Epithelial cell of prostate (primary cell): Measurements from ENCODE around the gene NIT2.
"Not testable (repeated sequence)": the region's sequence is repeated elsewhere in the genome, so short reads cannot be mapped to it uniquely, and the experiment has no call there.

Experiments
- DNase-seq: peaks from one replicate; pipeline ENCODE4 v3.0.0-alpha.2; 2011; ENCODE audit warnings: low read depth, low spot score
- H3K27ac ChIP-seq: fragments of 450-650 bp; 2 replicates; pipeline ENCODE4 v1.5.1; 2017; ENCODE audit warnings: mild to moderate bottlenecking

Gene NIT2

DNA sequence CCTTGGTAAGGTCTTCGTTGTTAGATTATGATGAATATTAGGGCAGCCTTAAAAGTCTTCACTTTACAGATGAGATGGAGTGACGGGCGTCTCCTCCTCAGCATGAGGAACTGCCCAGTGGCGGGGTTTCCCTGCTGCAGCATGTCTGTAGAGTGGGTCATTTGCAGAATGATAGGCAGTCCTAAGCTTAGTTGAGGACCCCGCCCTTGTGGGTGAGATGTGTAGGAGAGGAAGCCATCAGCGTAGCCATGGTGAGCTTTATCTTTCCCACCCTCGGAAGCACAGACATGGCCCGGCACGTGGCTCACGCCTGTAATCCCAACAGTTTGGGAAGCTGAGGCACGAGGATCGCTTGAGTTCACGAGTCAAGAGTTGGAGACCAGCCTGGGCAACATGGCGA lies 877 bp downstream of the NIT2 start:
- peak overlapping the region; percentile 51 for H3K27ac ChIP-seq
- DNase-seq: no peak

DNA sequence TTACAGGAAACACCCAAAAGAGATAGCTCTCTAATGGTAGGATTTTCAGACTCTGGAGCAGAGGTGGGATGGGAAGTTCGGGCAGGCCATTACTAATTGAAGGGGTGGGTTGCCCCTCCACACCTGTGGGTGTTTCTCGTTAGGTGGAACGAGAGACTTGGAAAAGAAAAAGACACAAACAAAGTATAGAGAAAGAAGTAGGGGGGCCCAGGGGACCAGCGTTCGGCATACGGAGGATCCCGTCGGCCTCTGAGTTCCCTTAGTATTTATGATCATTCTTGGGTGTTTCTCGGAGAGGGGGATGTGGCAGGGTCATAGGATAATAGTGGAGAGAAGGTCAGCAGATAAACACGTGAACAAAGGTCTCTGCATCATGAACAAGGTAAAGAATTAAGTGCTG lies 1.7 kb downstream of the NIT2 start:
- not testable (repeated sequence) for H3K27ac ChIP-seq, DNase-seq

DNA sequence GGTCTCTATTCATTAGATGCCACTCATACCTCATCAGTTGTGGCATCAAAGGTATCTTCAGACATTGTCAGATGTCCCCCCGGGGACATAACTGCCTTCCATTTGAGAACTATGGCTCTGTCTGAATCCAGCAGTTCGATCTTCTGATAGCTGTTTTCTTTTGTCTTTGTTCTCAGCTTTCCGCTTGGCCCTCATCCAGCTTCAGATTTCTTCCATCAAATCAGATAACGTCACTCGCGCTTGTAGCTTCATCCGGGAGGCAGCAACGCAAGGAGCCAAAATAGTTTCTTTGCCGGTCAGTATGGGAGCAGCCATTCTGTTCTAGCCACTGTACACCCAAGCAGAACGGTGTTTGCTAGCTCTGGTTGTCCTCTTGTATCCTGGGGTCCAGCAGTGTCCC lies 4.4 kb downstream of the NIT2 start:
- DNase-seq: no peak
- no peak overlapping the region for H3K27ac ChIP-seq

DNA sequence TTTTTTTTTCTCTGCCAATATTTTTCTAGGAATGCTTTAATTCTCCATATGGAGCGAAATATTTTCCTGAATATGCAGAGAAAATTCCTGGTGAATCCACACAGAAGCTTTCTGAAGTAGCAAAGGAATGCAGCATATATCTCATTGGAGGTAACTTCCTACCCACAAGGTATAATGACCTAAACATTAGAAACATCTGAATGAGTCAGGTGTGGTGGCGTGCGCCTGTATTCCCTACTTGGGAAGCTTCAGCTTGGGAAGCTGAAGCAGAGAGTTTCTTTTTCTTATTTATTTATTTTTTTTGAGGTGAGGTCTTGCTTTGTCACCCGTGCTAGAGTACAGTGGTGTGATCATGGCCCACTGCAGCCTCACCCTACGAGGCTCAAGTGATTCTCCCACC lies 5.2 kb downstream of the NIT2 start:
- DNase-seq: no peak
- no peak overlapping the region for H3K27ac ChIP-seq

DNA sequence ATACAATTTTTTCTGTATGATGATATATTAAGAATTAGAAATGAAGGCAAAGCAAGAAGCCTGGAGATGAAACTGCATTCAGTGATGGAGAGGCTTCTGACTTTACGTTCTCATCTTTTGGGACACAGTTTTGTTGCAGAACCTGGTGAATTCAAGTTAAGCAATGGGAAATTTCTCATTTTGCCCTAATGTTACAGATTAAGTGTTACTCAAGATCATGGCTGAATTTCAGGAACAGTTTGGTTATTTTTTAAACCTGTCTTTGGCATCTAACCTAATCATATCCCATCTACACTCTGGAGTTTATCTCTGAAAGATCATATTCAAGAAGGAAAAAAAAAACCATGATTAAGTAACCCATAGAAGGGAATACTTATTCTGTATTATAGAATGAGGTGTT lies 6.0 kb downstream of the NIT2 start:
- no peak overlapping the region for H3K27ac ChIP-seq
- no peak for DNase-seq

DNA sequence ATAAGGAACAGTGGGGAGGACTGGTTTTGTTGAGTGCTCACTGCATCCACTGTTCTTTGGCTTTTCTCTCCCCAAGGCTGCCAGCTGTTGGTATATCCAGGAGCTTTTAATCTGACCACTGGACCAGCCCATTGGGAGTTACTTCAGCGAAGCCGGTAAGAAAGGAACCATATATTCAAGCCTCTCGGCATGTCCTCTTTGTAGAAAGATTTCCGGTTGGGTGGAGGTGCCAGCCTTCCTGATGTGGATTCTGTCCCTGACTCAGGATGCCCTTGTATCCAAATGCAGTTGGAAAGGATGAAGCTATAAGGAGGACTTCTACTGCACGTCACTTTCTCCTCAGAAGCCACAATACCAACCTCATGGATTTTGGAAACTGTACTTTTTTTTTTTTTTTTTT lies 14.2 kb downstream of the NIT2 start:
- DNase-seq: no peak
- no peak overlapping the region for H3K27ac ChIP-seq

DNA sequence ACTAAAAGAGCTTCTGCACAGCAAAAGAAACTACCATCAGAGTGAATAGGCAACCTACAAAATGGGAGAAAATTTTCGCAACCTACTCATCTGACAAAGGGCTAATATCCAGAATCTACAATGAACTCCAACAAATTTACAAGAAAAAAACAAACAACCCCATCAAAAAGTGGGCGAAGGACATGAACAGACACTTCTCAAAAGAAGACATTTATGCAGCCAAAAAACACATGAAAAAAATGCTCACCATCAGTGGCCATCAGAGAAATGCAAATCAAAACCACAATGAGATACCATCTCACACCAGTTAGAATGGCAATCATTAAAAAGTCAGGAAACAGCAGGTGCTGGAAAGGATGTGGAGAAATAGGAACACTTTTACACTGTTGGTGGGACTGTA lies 17.2 kb downstream of the NIT2 start:
- DNase-seq: not testable (repeated sequence)
- H3K27ac ChIP-seq: peak overlapping the region; percentile 49

DNA sequence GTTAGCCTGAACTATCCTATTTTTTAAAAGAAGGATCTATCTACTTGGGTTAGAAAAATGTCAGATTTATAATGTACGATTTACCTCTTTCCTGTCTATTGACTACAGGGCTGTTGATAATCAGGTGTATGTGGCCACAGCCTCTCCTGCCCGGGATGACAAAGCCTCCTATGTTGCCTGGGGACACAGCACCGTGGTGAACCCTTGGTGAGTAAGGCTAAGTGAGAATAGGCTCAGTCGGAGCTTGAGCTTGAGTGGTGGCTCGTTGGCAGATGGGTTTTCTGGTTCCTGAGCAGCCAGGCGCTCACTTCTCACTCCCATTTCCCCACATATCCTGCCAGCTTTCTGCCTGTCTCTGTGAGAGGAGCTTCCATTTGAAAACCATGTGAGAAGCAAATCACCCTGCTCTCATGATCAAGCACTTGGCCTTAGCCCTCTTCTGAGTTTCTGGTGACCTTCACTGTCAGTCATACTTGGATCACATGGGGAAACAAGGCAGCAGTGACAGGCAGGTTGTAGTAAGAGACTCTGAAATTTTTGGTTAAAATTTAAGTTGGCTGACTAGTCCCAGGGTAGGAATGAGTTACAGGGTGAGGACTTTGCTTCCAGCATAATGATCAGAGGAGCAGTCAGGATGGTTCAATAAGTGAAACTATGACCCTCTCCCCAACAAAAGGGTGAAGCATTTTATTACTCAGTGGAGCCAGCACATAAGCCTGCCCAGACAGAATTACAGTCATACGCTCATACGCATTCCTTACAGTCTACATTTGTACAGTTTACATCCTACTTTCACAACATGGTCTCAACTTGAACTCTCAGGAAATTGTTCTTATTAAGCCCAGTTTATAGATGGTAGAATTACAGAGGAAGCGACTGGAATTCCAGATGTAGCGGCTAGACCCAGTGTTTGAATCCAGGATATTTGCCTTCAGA lies 18.0 kb downstream of the NIT2 start:
- peak; percentile 51 for DNase-seq
- peak overlapping the region; percentile 49 for H3K27ac ChIP-seq

DNA sequence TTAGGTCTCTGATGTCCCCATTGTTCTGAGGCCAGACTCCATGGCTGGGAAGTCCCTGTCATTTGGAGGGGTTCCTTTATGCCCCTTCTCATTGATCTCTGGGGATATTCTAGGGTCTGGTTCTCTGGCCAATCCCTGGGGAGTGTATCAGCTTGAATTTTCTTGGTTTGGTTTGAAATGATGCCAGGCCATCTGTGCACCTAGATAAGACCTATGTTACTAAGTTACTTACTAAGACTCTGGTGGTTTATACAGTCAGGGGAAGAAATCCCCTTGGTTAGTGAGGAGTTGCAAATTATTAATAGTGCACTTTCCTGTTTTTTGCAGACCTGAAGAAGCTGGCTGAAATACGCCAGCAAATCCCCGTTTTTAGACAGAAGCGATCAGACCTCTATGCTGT lies 20.3 kb downstream of the NIT2 start:
- H3K27ac ChIP-seq: no peak overlapping the region
- no peak for DNase-seq

DNA sequence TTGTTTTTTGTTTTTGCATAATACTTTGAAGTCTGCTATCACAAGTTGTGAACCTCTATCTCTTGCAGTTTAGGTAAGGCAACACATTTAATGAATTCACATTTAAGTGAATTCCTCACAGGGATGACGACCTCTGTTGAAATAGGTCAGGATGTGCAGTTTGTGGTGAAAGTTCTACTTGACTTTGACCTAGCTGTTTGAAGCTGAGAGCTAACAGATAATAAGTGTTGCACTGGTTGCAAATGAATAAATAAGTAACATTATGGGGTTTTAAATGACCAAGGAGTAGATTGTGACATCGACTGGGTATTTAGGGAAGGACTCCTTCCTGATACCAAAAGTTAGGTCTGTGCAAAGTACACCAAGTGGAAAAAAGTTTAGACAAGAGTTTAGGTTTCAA lies 23.9 kb downstream of the NIT2 start:
- no peak overlapping the region for H3K27ac ChIP-seq
- no peak for DNase-seq

DNA sequence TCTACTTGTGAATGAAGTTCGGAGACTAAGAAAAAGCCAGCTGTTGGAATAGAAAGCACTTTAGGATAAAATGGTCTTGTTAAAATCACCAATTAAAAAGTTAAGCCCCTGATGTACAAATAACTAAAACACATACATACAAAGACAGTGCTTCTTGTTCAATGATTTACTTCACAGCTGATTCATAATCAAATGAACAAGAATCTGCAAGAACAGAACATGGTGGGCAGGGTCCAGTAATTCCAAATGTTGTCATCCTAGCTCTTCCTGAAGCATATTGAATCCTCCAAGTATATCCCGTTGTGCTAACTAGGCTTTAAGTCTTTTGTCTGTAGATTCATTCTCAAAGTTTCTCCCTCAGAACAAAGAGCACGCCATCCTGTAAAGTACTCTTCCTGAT lies 24.5 kb downstream of the NIT2 start:
- H3K27ac ChIP-seq: no peak overlapping the region
- no peak for DNase-seq

DNA sequence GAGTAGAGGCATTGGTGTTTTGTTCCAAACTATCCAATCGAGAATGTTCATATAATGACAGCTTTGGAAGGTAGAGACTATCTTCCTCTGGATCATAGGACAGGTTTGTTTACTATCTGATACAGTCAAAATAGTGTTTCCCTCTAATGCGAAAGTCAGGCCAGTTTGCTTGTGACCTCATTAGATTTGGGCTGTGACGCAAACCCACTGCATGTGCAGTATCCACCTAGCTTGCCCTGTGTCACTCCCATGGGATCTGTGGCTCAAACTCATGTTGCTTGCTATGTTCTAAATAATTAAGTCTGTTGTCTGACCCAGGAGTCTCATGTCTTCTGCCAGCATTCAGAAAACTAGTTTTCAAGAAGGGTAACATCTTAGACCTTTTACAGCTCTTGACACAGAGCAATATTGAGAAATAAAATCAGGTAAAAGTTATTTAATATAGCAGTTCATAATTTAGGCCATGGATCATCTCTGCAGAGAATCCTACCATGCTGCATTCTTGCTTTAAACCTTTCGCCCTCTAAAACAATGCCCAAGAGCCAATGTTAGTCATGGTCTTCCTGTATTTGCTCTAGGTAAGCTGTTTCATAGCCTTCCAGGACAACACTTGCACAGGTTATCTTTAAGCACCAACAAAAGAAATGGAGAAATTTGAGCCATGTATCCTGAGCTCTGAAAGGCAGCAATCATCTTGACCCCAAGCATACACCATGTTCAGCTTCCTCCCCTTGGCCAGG lies 26.4 kb downstream of the NIT2 start:
- peak overlapping the region; percentile 1 for H3K27ac ChIP-seq
- no peak for DNase-seq

DNA sequence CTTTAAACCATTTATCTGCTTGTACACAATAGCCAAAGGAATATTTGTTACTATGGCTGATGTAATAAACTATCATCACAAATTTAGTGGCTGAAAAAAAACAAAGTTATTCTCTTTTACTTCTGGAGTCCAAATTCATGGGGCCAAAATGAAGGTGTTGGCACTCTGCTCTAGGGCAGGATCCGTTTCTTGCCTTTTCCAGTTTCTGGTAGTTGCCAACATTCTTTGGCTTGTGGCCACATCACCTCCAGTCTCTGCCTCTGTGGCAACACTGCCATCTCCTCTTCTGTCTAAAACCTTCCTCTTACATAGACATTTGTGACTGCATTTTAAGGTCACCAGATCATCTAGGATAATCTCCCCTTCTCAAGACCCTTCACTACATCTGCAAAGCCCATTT lies 27.3 kb downstream of the NIT2 start:
- no peak overlapping the region for H3K27ac ChIP-seq
- DNase-seq: no peak

DNA sequence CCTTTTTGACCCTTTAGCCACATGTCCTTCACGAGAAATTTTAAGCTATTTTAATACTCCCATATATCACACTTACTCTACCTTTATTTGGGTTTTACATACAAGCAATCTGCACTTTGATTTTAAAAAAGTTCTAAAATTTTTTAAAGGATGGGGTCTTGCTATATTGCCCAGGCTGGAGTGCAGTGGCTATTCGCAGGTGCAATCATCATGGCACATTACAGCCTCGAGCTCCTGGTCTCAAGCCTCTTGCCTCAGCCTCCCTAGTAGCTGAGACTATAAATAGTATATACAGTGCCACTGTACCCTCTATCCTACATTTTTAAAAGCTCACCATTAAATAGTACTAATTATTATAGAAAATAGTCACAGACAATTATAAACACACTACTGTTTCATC lies 29.9 kb downstream of the NIT2 start:
- H3K27ac ChIP-seq: no peak overlapping the region
- DNase-seq: no peak

DNA sequence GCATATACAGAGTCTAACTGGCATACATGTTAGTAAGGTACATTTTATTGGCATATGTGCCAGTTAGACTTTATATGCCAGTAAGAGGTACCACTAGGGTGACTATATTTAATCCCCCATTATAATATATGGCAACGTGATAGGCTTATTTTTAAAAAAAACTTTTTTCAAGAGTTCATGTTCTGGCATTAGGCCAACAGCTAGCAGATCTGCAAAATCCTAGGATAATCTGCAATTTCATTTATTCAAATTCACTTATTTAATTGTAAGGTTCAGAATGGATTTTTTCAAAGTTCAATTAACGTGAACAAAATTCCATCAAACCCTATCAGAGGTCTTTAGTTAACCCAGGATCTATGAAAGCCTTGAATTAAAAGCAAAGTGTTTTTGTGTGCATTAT lies 31.9 kb downstream of the NIT2 start:
- H3K27ac ChIP-seq: no peak overlapping the region
- no peak for DNase-seq

DNA sequence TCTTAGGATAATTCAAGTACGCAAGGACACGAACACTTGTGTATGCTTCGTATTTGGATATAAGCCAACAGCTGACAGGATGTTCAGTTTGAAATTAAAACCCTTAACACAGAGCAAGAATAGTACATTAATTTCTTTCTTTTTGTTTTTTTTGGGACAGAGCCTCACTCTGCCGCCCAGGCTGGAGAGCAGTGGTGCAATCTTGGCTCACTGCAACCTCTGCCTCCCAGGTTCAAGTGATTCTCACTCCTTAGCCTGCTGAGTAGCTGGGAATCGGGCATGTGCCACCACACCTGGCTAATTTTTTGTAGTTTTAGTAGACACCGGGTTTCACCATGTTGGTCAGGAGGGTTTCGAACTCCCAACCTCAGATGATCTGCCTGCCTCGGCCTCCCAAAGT lies 33.9 kb downstream of the NIT2 start:
- DNase-seq: no peak
- H3K27ac ChIP-seq: no peak overlapping the region

DNA sequence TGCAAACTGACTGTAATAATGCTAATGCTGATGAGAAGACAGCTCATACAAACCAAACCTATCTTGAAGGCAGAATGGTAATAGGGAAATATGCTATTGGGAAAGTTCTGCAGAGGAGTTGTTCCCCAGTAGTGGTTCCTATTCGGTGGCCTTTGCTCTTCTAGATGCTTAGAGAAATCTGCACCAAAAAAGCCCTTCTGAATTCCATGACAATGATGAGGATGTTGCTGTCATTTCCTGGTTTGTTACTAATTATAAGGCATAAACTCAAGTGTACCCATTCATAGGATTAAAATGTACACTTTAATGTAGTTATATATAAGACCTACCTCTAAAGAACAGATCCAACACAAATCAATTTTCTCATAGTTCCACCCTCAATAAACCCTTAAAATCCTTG lies 36.2 kb downstream of the NIT2 start:
- no peak for DNase-seq
- H3K27ac ChIP-seq: no peak overlapping the region

DNA sequence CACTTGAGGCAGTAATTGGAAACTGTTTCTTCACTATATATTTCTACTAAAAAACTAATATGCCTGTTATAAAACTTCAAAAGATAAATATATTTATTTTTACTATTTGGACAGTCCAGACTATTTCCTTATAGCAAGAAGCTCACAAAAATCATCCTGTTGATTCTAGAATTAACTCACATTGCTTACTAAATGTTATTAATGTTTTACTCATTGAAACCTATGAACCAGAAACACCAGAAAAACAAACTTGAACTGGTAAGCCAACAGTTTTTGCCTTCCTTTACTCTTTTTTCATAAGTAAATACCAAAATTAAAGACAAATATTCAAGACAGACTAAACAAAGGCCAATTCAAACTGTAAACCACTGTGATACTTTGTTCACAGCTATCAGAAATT lies 40.0 kb downstream of the NIT2 start:
- no peak for DNase-seq
- no peak overlapping the region for H3K27ac ChIP-seq

DNA sequence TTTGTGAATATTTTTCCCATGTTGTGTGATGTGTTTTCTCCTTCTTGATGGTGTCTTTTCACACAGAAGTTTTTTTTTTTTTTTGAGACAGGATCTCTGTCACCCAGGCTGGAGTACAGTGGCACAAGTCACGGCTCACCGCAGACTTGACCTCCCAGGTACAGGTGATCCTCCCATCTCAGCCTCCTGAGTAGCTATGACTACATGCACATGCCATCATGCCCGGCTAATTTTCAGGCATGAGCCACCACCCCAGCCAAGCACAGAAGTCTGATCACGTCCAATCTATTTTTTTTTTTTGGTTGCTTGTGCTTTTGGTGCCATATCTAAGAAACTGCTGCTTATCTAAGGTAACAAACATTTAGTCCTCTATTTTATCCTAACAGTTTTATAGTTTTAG lies 41.7 kb downstream of the NIT2 start:
- DNase-seq: no peak

DNA sequence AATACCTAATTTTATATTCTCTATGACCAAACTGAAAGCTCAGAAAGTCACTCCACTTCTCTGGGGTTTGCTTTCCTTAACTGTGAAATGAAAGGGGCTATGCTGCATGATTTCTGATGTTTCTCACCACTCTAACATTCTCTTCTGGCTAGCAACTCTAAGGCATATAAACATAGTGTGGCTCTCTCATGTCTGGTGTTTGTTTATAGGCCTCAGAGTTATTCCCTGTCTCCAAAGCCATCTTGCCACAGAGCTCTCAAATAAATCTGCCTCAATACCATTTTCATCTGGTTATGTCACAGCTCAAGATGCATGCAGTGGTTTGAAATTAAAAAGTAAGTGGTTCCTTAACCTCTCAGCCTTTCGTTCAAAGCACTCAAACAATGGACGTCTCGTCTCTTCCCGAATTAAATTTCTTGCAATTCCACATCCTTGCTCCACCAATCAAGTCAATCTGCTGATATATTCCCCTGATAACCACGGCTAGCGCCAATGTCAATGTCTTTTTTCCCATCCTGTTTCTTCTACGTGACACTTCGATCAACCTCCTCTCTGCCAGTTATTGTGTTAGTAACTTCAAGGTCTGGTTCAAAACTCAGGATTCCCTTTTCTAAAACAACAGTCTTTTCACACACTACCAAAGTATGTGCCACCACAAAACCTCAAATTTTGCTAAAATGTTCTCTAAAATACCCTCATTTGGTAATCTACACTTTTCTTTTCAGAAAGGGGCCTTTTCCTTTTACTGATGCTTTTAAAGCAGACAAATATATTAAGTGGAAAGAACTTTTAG lies 50.4 kb downstream of the NIT2 start:
- H3K27ac ChIP-seq: no peak overlapping the region
- DNase-seq: no peak

More for the DNA sequence above, 41.7 kb downstream of the NIT2 start:
- no peak overlapping the region for H3K27ac ChIP-seq
